K562 (cell line): ENCODE results near the gene ATOH8. TPM values are rescaled to one million over a fixed set of nuclear protein-coding genes. Genes with fewer than 3 reads are reported as not detected.

Source experiments
- AFF1 ChIP-seq, 2 experiments: fragments of 450-650 bp; IDR thresholded peaks; 2 replicates each; pipeline ENCODE4 v1.6.1; 2018; ENCODE audit warnings: mild to moderate bottlenecking in 2 of 2, low read depth in 1 of 2; ENCODE audit not compliant: partially characterized antibody in 2 of 2
- MLX ChIP-seq, 2 experiments: fragments of 450-650 bp in 1 of 2; sonication (generic) in 1 of 2; formaldehyde crosslinking; conservative IDR thresholded peaks; 2 replicates each; pipeline versions ENCODE4 v1.4.0 to v1.8.1; 2020 to 2022; ENCODE audit warnings: mild to moderate bottlenecking in 1 of 2, missing genetic modification reagents in 1 of 2
- MNT ChIP-seq, 2 experiments: fragments of 450-650 bp; conservative IDR thresholded peaks; 2 replicates each; pipeline ENCODE4 v1.6.1; 2017; ENCODE audit warnings: mild to moderate bottlenecking in 2 of 2, moderate library complexity in 2 of 2
- polyA plus RNA-seq, 8 experiments: library from polyadenylated mRNA; depleted of rRNA in 4 of 8; stranded (reverse) in 5 of 8; unstranded in 3 of 8; fragments of >200 nt; fragmentation: Nextera tagmentation in 2 of 8; fragmentation: Illumina TruSeq in 1 of 8; extraction: Ambion mirVana in 2 of 8; extraction: Trizol in 1 of 8; gene quantifications; 2 replicates each; pipeline versions ENCODE4 v1.2.1 to v1.2.3, GENCODE V29; 2011 to 2014; ENCODE audit warnings: inconsistent platforms in 1 of 8, missing spikeins in 1 of 8
- total RNA-seq, 7 experiments: library from RNA; depleted of rRNA in 6 of 7; stranded (reverse); fragments of >200 nt in 6 of 7; fragmentation: Illumina TruSeq in 2 of 7; extraction: Trizol in 2 of 7; gene quantifications; 2 replicates each; pipeline versions ENCODE4 v1.2.1 to v1.2.3, GENCODE V29; 2011 to 2021; ENCODE audit warnings: low replicate concordance in 1 of 7

ATOH8 gene
- total and polyA plus RNA-seq, 9 of the 15 experiments (the other 6 are each of a cell fraction or from before 2014, with no cell fraction given): not detected

DNA sequence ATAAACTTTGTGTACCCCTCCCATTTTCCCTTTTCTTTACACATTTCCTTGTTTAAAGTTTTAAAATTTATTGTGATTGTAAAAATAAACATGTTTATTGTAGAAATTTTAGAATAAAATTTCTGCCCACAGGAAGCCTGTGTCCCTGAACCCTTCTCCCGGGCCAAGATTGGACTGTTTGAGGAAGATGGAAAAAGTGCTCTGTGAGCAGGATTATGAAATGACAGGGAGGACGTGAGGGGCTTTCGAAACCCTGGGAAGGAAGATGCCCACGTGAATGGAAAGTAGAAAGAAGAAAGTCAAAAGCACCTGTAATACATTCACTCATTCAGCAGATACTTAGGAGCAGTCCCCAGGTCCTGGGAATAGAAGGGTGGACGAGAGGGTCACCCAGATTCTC, 25.4 kb upstream of the ATOH8 start (continued):
- no peak for TF ChIP-seq AFF1 (IDR thresholded peaks at IDR 0.05; ENCODE audit: low read depth in 1 of 2, partially characterized antibody in 2 of 2)
- no peak for TF ChIP-seq MNT (conservative IDR thresholded peaks at IDR 0.05)
- TF ChIP-seq MLX (CRISPR knock-in tag; conservative IDR thresholded peaks at IDR 0.05): no peak
- TF ChIP-seq, all 486 proteins: peak for 0
